Transverse colon (tissue), 4 donors: ENCODE measurements around the gene MRPS18B. TPM values are rescaled to one million over a fixed set of nuclear protein-coding genes. Genes with fewer than 3 reads are reported as not detected.

ENCODE experiments used
- DNase-seq: peaks from one replicate; pipeline ENCODE4 v3.0.0-alpha.2; 2019
- H3K27ac ChIP-seq, 4 donors: fragments of 200-600 bp; sonication (generic); 2 replicates each; pipeline ENCODE4 v1.5.1; 2016 to 2018; ENCODE audit warnings: inconsistent platforms in 4 of 4
- H3K27me3 ChIP-seq: fragments of 200-600 bp; sonication (generic); 2 replicates; pipeline ENCODE4 v1.5.1; 2017; ENCODE audit warnings: inconsistent platforms
- H3K36me3 ChIP-seq, 4 donors: fragments of 200-600 bp; sonication (generic); 2 replicates each; pipeline ENCODE4 v1.5.1; 2017 to 2019; ENCODE audit warnings: inconsistent platforms in 4 of 4
- H3K4me1 ChIP-seq, 4 donors: fragments of 200-600 bp; sonication (generic); 2 replicates each; pipeline ENCODE4 v1.5.1; 2017 to 2020; ENCODE audit warnings: inconsistent platforms in 4 of 4
- H3K4me3 ChIP-seq, 4 donors: fragments of 200-600 bp; sonication (generic); 1 replicate in 1 of 4; 2 replicates in 3 of 4; pipeline versions ENCODE4 v1.5.1 to v1.6.1; 2017 to 2019; ENCODE audit warnings: inconsistent platforms in 4 of 4
- H3K9me3 ChIP-seq, 2 donors: fragments of 200-600 bp; sonication (generic); 2 replicates each; pipeline ENCODE4 v1.5.1; 2017 to 2019; ENCODE audit warnings: inconsistent platforms in 2 of 2
- EP300 ChIP-seq: sonication (generic); formaldehyde crosslinking; IDR thresholded peaks from one replicate; pipeline ENCODE4 v1.6.1; 2017; ENCODE audit warnings: antibody characterized with exemption, low read depth
- POLR2A ChIP-seq: fragments of 450-650 bp; IDR thresholded peaks from one replicate; pipeline ENCODE4 v1.6.1; 2016; ENCODE audit warnings: antibody characterized with exemption, mild to moderate bottlenecking, moderate library complexity
- POLR2AphosphoS5 ChIP-seq, 3 donors: sonication (generic); formaldehyde crosslinking; IDR thresholded peaks; one replicate each; pipeline ENCODE4 v1.6.1; 2016; ENCODE audit warnings: antibody characterized with exemption in 3 of 3
- WGBS, 2 donors: methylation state at CpG; one replicate each; pipeline ENCODE4 v1.1.5; 2018; ENCODE audit warnings: low coverage in 1 of 2; 5-methylcytosine and 5-hydroxymethylcytosine counted together
- in situ Hi-C, 4 donors: fragments of 200-750 bp; cut with MboI; loops; one replicate each; pipeline versions ENCODE4 v1.15.0 to v1.15.1; 2017; ENCODE audit warnings: low sequenced_read_pairs in 3 of 4, low pct_ligation_motif_present in 1 of 4, low pct_unique_long_range_greater_than_20kb in 1 of 4
- intact Hi-C: fragments of 100-400 bp; cut with DNase I; formaldehyde crosslinking; loops from one replicate; pipeline ENCODE4 v1.15.1; 2023; ENCODE audit warnings: low total_unique reads
- total RNA-seq, 4 donors: library from RNA; depleted of rRNA; stranded (reverse); fragments of >200 nt; gene quantifications; one replicate each; pipeline ENCODE4 v1.1.0, GENCODE V29; 2016
- TF ChIP-seq, protein P1 (sequence below), 5 experiments: fragments of 200-600 bp in 3 of 5; fragments of 450-650 bp in 2 of 5; sonication (generic) in 3 of 5; IDR thresholded peaks; 1 replicate in 2 of 5; 2 replicates in 3 of 5; pipeline ENCODE4 v1.5.1; 2016 to 2017; ENCODE audit warnings: antibody characterized with exemption in 5 of 5, inconsistent platforms in 3 of 5, mild to moderate bottlenecking in 2 of 5, moderate library complexity in 1 of 5

The MRPS18B gene
- total RNA-seq, 4 donors from 2014 or later: 6.0 to 61.9 (median 39.4) TPM

DNA sequence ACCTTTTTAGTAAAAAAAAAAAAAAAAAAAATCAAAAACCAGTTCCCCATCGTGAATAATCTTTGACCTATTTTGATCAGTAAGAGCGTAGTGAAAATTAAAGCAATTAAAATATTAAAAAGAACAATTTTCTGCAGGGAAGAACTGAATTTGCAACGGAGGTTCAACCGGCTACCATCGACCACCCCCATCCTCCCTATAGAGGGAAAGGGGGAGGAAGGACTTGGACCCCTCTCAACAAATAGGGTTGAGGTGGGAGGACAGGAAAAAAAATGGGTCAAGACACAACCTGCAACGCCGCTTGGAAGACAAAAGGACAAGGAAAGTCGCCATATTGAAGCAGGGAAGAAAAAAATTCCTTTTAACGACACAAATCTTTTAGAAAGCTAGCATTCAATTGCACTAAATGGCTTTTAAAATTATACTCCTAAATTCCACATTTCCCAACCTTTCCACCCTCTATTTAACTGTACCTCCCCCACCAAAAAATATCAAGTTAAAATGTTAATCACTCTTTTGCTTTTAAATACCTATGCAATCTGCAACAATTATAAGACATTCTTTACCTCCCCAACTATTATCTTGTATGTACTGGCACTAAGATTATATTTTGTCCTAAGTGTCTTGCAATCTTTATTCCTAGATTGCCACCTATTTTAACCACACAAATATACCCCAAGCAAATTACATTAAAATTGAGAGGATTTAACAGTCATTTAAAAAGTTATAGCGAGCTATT lies 2.3 kb upstream of the MRPS18B start:
- peaks cover 0 to 17% (median 8%) of the 10 kb centered on the region in 4 donors for H3K36me3 ChIP-seq
- peak; percentile 41 for DNase-seq
- in situ Hi-C loops: no loop called here
- H3K9me3 ChIP-seq: no peaks in the 10 kb centered on the region
- no peaks in the 10 kb centered on the region for H3K27me3 ChIP-seq
- TF ChIP-seq POLR2AphosphoS5 (IDR thresholded peaks at IDR 0.05) (no peak), EP300 (no peak), POLR2A (no peak)
- TF ChIP-seq, protein P1, sequence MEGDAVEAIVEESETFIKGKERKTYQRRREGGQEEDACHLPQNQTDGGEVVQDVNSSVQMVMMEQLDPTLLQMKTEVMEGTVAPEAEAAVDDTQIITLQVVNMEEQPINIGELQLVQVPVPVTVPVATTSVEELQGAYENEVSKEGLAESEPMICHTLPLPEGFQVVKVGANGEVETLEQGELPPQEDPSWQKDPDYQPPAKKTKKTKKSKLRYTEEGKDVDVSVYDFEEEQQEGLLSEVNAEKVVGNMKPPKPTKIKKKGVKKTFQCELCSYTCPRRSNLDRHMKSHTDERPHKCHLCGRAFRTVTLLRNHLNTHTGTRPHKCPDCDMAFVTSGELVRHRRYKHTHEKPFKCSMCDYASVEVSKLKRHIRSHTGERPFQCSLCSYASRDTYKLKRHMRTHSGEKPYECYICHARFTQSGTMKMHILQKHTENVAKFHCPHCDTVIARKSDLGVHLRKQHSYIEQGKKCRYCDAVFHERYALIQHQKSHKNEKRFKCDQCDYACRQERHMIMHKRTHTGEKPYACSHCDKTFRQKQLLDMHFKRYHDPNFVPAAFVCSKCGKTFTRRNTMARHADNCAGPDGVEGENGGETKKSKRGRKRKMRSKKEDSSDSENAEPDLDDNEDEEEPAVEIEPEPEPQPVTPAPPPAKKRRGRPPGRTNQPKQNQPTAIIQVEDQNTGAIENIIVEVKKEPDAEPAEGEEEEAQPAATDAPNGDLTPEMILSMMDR (IDR thresholded peaks at IDR 0.05): no peak
- H3K4me1 ChIP-seq: peaks cover 14 to 58% (median 40%) of the 10 kb centered on the region in 4 donors
- peak overlapping the region; percentile 94 to 98 (median 96) for H3K27ac ChIP-seq
- H3K4me3 ChIP-seq: peak overlapping the region; percentile 53 to 76 (median 68)
- intact Hi-C loops: loop anchor here (5.0 kb wide), 2 partner anchors 72 to 107 kb away; partner anchors contain the start of genes PPP1R18 and TUBB
- 0 to 1% methylated on average over 10 of the region's 10 CpGs for WGBS, 2 donors

DNA sequence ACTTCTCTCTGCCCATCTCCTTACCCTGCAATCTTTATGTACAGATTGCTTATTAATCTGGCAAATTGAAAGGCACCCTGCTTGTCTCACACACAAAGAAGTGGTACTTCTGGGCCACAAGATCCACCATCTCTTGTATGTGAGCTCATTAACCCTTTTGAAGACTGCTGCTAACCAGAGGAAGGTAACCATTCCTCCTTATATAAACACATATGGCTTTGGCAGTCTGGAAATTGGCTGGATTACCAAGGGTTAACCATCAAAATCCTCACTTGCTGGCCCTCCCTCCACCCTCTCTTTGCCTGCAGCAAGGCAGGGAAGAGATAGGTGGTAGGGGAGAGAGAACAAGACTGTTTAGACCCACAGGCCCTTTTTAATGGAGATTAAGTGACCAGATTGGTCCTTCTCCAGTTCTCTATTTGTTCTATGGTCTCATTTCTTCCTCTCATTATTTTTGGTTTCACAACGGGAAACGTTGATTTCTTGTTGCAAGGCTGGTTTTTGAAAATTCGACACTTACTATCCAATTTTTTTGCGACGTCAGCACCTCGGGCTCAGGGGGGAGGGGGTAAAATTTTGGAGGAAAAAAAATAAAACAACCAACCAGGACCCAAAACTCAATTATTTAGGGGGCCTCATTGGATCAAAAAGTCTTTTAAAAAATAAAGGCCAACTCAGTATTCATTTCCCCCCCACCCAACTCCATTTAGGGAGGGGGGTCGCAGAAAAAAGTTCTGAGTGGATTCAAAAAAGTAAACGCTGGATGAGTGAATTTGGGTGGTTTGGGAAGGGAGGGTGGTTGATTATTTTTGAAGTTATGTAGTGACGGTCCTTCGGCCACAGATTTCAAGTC lies 1.5 kb upstream of the MRPS18B start:
- H3K4me3 ChIP-seq: peak overlapping the region; percentile 53 to 76 (median 68)
- H3K27me3 ChIP-seq: no peaks in the 10 kb centered on the region
- no peak for TF ChIP-seq EP300
- TF ChIP-seq POLR2A: no peak
- peak; percentile 34 to 82 (median 64) for TF ChIP-seq POLR2AphosphoS5 (IDR thresholded peaks at IDR 0.05)
- TF ChIP-seq, protein P1 (IDR thresholded peaks at IDR 0.05): peak in 1 of 5 experiments; percentile 6
- H3K36me3 ChIP-seq: peaks cover 0 to 25% (median 12%) of the 10 kb centered on the region in 4 donors
- in situ Hi-C loops: no loop called here
- intact Hi-C loops: loop anchor here (5.0 kb wide), 2 partner anchors 71 to 106 kb away; partner anchors contain the start of genes PPP1R18 and TUBB
- DNase-seq: no peak
- no peaks in the 10 kb centered on the region for H3K9me3 ChIP-seq
- WGBS, 2 donors: 0% methylated on average over 10 of the region's 10 CpGs
- H3K27ac ChIP-seq: peak overlapping the region; percentile 94 to 98 (median 96)
- peaks cover 14 to 51% (median 39%) of the 10 kb centered on the region in 4 donors for H3K4me1 ChIP-seq

- H3K27ac ChIP-seq: peak within 1 kb of the TSS; percentile 94 to 98 (median 96)
- DNase-seq: peak; percentile 99
- H3K36me3 ChIP-seq: peaks cover 0 to 33% (median 16%) of the 10 kb centered on the region in 4 donors
- peaks cover 14 to 43% (median 36%) of the 10 kb centered on the region in 4 donors for H3K4me1 ChIP-seq
- no peaks in the 10 kb centered on the region for H3K27me3 ChIP-seq
- TF ChIP-seq POLR2A: peak; percentile 100
- no peak for TF ChIP-seq EP300
- TF ChIP-seq POLR2AphosphoS5 (IDR thresholded peaks at IDR 0.05): peak; percentile 100
- TF ChIP-seq, protein P1 (IDR thresholded peaks at IDR 0.05): no peak
- in situ Hi-C loops (no loop called here), intact Hi-C loops (loop anchor here (5.0 kb wide), 2 partner anchors 70 to 105 kb away; partner anchors contain the start of genes PPP1R18 and TUBB)
- H3K4me3 ChIP-seq: peak within 1 kb of the TSS; percentile 63 to 76 (median 70)
- WGBS, 2 donors: 0% methylated on average over 14 to 40 of the region's 40 CpGs
- no peaks in the 10 kb centered on the region for H3K9me3 ChIP-seq
Observed at GRCh38 chr6:30616811-30617564, 652 bp upstream of the MRPS18B start, which contains the start of gene PPP1R10. Gene PPP1R10 (minus strand): TSS chr6:30617243. CDS start chr6:30609944, 7,299 bp downstream.
